Measurements from ENCODE around the gene NRARP.
A peak's percentile ranks its signal among the peaks of the same experiment; 100 is the strongest.
"Not testable (repeated sequence)": the region's sequence is repeated elsewhere in the genome, so short reads cannot be mapped to it uniquely, and the experiment has no call there.

Gene NRARP

GRCh38 chr9:137262909-137263285 lies 39.2 kb downstream of the NRARP start (continued):
- TF ChIP-seq ZNF391 (tag by site-specific recombination; IDR thresholded peaks at IDR 0.05; ENCODE audit: borderline replicate concordance, low read depth) = no peak
- TF ChIP-seq PATZ1 (tag by site-specific recombination; IDR thresholded peaks at IDR 0.05) = no peak
- no peak for TF ChIP-seq ZNF610 (tag by site-specific recombination; IDR thresholded peaks at IDR 0.05; ENCODE audit: borderline replicate concordance)
- no peak for TF ChIP-seq ZNF214 (tag by site-specific recombination; IDR thresholded peaks at IDR 0.05; ENCODE audit: borderline replicate concordance)
- TF ChIP-seq, protein P1, sequence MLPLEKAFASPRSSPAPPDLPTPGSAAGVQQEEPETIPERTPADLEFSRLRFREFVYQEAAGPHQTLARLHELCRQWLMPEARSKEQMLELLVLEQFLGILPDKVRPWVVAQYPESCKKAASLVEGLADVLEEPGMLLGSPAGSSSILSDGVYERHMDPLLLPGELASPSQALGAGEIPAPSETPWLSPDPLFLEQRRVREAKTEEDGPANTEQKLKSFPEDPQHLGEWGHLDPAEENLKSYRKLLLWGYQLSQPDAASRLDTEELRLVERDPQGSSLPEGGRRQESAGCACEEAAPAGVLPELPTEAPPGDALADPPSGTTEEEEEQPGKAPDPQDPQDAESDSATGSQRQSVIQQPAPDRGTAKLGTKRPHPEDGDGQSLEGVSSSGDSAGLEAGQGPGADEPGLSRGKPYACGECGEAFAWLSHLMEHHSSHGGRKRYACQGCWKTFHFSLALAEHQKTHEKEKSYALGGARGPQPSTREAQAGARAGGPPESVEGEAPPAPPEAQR (tag by site-specific recombination; IDR thresholded peaks at IDR 0.05) = no peak
- TF ChIP-seq ZNF830 (tag by site-specific recombination; IDR thresholded peaks at IDR 0.05; ENCODE audit: low read depth) = no peak

DNA sequence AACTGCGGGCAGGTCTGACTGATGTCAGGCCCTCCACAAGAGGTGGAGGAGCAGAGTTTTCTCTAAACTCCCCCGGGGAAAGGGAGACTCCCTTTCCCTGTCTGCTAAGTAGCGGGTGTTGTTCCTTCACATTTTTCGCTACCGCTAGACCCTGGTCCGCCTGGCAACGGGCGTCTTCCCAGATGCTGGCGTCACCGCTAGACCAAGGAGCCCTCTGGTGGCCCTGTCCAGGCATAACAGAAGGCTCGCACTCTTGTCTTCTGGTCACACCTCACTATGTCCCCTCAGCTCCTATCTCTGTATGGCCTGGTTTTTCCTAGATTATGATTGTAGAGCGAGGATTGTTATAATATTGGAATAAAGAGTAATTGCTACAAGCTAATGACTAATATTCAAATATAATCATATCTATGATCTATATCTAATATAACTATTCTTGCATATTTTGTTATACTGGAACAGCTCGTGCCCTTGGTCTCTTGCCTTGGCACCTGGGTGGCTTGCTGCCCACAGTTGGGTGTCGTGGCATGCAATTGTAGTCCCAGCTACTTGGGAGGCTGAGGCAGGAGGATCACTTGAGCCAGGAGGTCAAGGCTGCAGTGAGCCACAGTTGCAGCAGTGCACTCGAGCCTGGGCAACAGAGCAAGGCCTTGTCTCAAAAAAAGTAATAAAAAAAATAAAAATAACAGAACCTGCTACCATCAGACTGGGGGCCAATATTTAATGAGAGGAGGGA lies 39.7 kb downstream of the NRARP start:
- POLR2A ChIA-PET = interaction anchor here (1.0 to 10.1 kb wide), 4 partner anchors 9 to 39 kb away, joined by 3 to 103 read pairs (median 6); partner anchors contain the start of gene TUBB4B
- CTCF ChIA-PET = interaction anchor here (0.7 to 6.1 kb wide), 8 partner anchors 11 to 389 kb away, joined by 3 to 37 read pairs (median 4); partner anchors contain the start of gene RNF224
- H3K4me3 ChIP-seq (ENCODE audit: low read depth, low read length); H3K9me3 ChIP-seq (ENCODE audit: control insufficient read depth, insufficient read depth, low read depth, low read length); H3K4me1 ChIP-seq (ENCODE audit: control insufficient read depth, insufficient read depth, low read length); H3K27ac ChIP-seq (ENCODE audit: extremely low read depth, low read depth, low read length): not testable (repeated sequence)
- TF ChIP-seq WT1 (tag by site-specific recombination; IDR thresholded peaks at IDR 0.05) = peak; percentile 65
- TF ChIP-seq ZNF394 (tag by site-specific recombination; IDR thresholded peaks at IDR 0.05; ENCODE audit: borderline replicate concordance) = peak; percentile 38; the same call in 1 of the 2 replicates
- peak; percentile 19; the same call in 1 of the 2 replicates for TF ChIP-seq KLF8 (tag by site-specific recombination; IDR thresholded peaks at IDR 0.05)
- TF ChIP-seq CTCF (tag by site-specific recombination; IDR thresholded peaks at IDR 0.05) = peak; percentile 31; the same call in 1 of the 2 replicates
- TF ChIP-seq OSR2 (tag by site-specific recombination; IDR thresholded peaks at IDR 0.05) = 0 out of 2 replicates have a peak, but pooled peaks have one; percentile 31
- peak; percentile 94 for TF ChIP-seq PRDM1 (tag by site-specific recombination; IDR thresholded peaks at IDR 0.05)
- TF ChIP-seq ZNF654 (tag by site-specific recombination; IDR thresholded peaks at IDR 0.05; ENCODE audit: low read depth) = peak; percentile 38; the same call in 1 of the 2 replicates
- TF ChIP-seq ZNF600 (tag by site-specific recombination; IDR thresholded peaks at IDR 0.05) = peak; percentile 82
- peak; percentile 89 for TF ChIP-seq ZBTB8A (tag by site-specific recombination; IDR thresholded peaks at IDR 0.05)
- TF ChIP-seq KLF1 (tag by site-specific recombination; IDR thresholded peaks at IDR 0.05) = peak; percentile 67
- TF ChIP-seq IKZF3 (tag by site-specific recombination; IDR thresholded peaks at IDR 0.05) = peak; percentile 61
- peaks cover 6 to 41% of the 10 kb centered on the region in 2 experiments; a peak in 2 of 3 replicates for H3K36me3 ChIP-seq (ENCODE audit: control insufficient read depth in 2 of 2, insufficient read depth in 1 of 2, low read length in 2 of 2)
